Loucy (cell line): Measurements from ENCODE around the gene THOC1.

ENCODE experiments used
- CTCF ChIP-seq: fragments of 200-600 bp; sonication (generic); conservative IDR thresholded peaks from 2 replicates; pipeline ENCODE4 v1.5.1; 2014; ENCODE audit warnings: mild to moderate bottlenecking, antibody characterized with exemption, low read length
- EZH2phosphoT487 ChIP-seq: fragments of 200-600 bp; IDR thresholded peaks from 2 replicates; pipeline ENCODE4 v1.6.1; 2018; ENCODE audit warnings: antibody characterized with exemption, mild to moderate bottlenecking, moderate library complexity, borderline replicate concordance

- TF ChIP-seq CTCF (no peak), EZH2phosphoT487 (no peak)
Observed at GRCh38 chr18:210075-210474, 57.8 kb downstream of the THOC1 start.
